ENCODE data around the gene DCXR.

DNA sequence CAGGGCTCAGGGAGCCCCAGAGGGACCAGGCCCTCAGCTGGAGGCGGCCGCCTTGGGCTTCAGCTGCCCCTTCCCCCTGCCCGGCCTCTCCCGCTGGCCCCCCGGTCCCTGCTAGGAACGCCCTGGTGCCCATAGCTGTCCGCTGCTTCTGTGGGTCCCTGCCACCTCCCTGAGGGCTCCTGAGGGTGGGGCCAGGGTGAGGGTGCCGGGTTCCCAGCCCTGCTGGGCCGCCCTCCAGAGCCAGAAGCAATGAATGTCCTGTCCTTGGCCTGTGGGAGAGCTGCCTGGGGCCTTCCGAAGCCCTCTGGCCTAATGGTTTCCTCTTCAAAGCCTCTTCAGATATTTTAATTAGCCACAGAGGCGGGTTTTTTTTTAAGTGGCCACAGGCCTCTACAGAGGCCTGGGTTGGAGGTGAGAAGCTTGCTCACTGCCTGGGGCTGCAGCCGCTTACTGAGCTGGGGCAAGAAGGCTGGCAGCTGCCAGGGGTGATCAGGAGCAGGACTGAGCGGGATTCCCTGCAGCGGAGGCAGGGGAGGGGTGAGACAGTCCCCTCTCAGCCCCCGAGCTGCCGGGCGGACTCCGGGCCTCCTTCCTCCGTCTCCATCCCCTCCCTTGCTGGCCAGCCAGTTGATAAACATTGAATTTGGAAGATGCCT is 24.7 kb downstream of the DCXR start:
- TF ChIP-seq POLR2A (IDR thresholded peaks at IDR 0.05) (no peak), POLR2AphosphoS5 (IDR thresholded peaks at IDR 0.05) (no peak), EP300 (IDR thresholded peaks at IDR 0.05) (no peak)
- TF ChIP-seq, protein P1, sequence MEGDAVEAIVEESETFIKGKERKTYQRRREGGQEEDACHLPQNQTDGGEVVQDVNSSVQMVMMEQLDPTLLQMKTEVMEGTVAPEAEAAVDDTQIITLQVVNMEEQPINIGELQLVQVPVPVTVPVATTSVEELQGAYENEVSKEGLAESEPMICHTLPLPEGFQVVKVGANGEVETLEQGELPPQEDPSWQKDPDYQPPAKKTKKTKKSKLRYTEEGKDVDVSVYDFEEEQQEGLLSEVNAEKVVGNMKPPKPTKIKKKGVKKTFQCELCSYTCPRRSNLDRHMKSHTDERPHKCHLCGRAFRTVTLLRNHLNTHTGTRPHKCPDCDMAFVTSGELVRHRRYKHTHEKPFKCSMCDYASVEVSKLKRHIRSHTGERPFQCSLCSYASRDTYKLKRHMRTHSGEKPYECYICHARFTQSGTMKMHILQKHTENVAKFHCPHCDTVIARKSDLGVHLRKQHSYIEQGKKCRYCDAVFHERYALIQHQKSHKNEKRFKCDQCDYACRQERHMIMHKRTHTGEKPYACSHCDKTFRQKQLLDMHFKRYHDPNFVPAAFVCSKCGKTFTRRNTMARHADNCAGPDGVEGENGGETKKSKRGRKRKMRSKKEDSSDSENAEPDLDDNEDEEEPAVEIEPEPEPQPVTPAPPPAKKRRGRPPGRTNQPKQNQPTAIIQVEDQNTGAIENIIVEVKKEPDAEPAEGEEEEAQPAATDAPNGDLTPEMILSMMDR (IDR thresholded peaks at IDR 0.05): no peak

All from sigmoid colon (tissue), 4 donors.